GM19035 (cell line): Measurements from ENCODE around the gene KRTAP10-9.
"Not testable (repeated sequence)": the region's sequence is repeated elsewhere in the genome, so short reads cannot be mapped to it uniquely, and the experiment has no call there.

ENCODE experiments used
- ATAC-seq: cut with Tn5 transposase; IDR thresholded peaks from one replicate; pipeline ENCODE4 v1.9.1; 2021; ENCODE audit not compliant: unreplicated experiment

KRTAP10-9 gene

DNA sequence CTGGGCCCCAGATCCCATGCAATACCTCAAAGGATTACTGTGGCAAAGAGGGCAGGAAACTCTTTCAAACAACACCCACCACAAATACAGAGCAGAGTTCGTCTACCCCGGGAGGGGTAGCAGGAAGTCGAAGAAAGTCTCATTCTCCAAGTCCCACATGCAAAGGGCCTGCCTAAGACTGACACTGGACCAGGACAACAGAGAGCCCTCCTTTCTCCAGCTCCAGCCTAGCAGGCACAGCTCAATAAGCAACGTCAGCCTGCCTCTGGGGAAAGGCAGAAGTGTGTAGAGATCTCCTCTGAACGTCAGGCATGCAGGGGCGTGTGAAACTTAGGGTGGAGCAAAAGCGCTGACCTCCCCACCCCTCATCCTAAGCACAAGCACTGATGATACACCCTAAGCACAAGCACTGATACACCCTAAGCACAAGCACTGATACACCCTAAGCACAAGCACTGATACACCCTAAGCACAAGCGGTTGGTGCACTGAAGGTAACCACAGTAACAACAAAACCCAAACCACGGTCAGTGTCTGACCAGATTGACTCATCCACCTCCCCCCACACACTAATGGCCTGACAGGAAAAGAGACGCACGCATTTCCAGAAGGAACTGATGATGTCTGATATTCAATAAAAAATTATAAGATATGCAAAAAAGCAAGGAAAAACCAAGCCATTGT lies 32.2 kb downstream of the KRTAP10-9 start:
- no peak for ATAC-seq

DNA sequence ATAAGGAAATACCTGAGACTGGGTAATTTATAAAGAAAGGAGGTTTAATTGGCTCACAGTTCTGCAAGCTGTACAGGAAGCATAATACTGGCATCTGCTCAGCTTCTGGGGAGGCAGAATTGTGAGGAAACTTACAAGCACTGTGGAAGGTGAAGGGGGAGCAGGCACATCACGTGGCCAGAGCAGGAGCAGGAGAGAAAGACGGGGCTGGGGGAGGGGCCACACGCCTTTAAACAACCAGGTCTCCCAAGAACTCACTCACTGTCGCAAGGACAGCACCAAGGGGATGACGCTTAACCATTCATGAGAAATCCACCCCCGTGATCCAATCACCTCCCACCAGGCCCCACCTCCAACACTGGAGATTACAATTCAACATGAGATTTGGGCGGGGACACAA lies 34.7 kb downstream of the KRTAP10-9 start:
- not testable (repeated sequence) for ATAC-seq

DNA sequence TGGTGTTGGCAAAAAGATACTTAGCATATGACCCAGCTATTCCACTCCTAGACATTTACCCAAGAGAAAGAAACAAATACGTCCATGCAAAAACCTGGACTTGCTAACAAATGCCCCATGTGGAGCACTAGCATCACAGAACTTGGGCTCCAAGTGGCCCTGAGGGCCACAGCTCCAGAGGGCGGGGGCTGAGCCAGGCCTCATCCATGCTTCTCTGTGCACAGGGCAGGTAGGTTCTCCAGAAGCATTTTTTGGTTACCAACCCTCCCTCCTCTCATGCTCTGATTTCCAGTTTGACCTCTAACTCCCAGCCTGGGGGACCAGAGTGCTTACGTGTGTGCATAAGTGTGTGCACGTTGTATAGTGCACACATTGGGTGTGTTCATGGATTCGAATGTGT lies 37.8 kb downstream of the KRTAP10-9 start:
- ATAC-seq: no peak

DNA sequence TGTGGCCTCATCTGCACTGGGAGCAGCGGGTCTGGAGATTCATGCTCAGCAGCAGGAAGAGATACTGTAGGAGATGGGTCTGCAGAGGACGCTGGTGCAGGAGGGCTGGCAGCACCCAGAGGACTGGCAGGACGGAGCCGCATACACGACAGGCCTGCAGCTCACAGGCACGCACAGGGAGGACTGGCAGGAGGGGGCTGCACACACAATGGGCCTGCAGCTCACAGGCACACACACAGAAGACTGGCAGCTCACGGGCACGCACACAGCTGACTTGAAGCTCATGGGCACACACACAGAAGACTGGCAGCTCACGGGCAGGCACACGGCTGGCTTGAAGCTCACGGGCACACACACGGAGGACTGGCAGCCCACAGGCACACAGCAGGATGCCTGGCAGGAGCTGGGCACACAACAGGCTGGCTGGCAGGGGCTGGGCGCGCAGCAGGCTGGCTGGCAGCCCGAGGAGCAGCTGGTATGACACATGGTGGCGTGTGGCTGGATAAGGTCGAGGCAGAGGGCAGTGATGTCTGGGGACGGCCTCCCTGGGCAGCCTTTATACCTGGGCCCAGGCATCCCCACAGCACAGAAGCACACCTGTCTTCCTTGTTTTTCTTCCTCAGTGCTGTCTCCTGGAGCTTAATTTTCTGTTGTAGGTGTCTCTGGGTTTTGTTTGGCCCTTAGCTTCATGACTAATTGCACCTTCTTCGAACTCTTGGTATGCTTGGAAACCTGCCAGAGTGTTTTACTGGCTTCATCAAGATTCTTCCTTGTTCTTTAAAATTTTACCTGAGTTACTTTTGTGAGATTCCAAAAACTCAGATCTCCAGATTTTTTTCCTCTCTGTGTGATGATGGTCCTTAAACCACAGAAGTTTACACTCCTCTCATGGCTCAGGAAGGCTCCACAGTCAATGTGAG lies 39.8 kb downstream of the KRTAP10-9 start, which contains the start of gene KRTAP12-2:
TSS of gene KRTAP12-2 (minus strand) at position 527 of the 920 bp plus-strand sequence. CDS start at position 486, 41 bp downstream.
- ATAC-seq: no peak

DNA sequence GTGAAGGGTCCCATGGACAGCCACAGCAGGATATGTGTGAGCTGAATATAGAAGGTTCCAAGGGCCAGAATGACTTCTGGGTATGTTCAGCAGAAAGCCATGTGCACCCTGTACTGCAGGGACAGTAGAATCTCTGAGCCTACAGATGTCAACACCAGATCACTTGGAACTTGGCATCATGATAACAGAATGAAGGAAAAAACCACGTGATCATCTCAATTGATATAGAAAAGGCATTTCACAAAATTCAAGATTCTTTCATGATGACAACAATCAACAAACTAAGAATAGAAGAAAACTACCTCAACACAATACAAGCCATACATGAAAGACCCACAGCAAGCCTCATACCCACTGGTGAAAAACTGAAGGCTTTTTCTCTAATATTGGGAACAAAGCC lies 40.7 kb downstream of the KRTAP10-9 start:
- ATAC-seq: no peak

DNA sequence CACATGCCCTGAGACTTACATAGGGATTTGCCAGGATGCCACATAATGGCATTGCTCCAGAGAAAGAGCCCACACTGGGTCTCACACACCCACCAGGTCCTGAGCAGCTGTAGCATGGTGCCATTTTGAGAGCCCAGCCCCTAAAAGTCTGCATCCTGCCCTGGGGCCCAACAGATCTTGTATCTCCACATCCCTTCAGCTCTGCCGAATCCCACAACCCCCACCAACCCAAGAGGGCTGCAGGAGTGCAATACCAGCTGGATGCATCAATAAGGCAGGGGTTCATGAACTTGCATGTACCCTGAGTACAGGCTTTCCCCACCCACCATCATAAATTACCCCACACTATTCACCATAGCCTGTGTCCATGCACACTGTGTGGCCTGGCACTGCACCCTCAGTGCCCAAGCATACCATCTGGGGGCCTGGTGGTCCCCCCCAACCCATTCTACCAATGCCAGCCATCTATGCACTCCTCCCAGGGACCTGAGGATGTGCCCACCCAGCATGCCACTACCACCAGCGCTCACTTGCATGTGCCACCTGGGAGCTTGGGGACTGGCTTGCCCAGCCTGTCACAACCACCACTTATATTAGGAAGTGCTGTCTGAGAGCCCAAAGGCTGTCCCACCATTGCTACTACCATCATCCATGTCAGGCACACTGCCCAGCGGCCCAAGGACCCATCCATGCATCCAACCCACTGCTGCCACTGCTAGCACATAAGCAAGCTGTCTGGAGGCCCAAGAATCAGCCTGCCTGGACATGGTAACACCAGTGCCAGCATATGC lies 43.9 kb downstream of the KRTAP10-9 start:
- no peak for ATAC-seq

DNA sequence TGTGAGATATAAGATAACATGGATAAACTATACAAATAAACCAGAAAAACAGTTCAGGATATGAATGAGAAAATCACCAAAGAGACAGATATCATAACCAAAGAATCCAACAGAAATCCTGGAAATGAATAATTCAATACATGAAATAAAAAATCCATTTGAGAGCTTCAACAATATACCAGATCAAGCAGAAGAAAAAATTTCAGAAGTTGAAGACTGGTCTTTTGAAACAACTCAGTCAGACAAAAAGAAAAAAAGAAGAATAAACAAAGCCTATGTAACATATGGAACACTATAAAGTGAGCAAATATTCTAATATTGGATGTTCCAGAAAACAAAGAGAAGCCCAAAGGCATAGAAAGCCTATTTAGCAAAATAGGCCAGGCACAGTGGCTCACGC lies 45.0 kb downstream of the KRTAP10-9 start:
- no peak for ATAC-seq

DNA sequence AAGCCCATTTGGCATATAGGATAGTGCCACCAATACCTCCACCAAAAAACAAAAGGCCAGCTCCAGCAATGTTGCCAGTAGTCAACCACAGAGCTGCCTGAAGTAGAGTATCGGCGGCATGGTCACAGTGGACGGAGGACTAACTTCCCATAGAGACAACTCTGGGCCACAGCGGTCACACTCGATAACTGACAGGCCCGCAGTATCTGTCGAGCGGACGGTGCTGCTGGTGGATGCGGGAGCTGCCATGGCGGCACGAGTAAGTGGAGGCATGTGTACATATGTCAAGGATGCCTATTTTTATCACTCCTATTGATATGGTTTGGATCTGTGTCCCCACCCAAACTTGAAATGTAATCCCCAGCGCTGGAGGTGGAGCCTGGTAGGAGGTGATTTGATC lies 51.0 kb downstream of the KRTAP10-9 start:
- no peak for ATAC-seq
